Endodermal cell (in vitro differentiated cells): ENCODE results near the gene KCNAB2. TPM values are rescaled to one million over a fixed set of nuclear protein-coding genes. Genes with fewer than 3 reads are reported as not detected.

Experiments
- DNase-seq: peaks from one replicate; pipeline ENCODE4 v3.0.0-alpha.2; 2017
- H3K27ac ChIP-seq: 2 replicates; pipeline ENCODE4 v1.5.1; 2013; ENCODE audit warnings: mild to moderate bottlenecking, low read depth, low read length, moderate library complexity
- H3K27me3 ChIP-seq: 2 replicates; pipeline ENCODE4 v1.6.1; 2013; ENCODE audit warnings: mild to moderate bottlenecking, low read length, moderate library complexity; ENCODE audit not compliant: insufficient read depth, control insufficient read depth, poor library complexity, severe bottlenecking
- H3K36me3 ChIP-seq: 2 replicates; pipeline ENCODE4 v1.7.0; 2013; ENCODE audit warnings: mild to moderate bottlenecking, low read length, moderate library complexity; ENCODE audit not compliant: control insufficient read depth, insufficient read depth
- H3K4me1 ChIP-seq: one replicate; pipeline ENCODE4 v1.7.0; 2013; ENCODE audit warnings: low read length; ENCODE audit not compliant: control insufficient read depth, insufficient read depth
- H3K4me3 ChIP-seq: 2 replicates; pipeline ENCODE4 v1.5.1; 2013; ENCODE audit warnings: mild to moderate bottlenecking, low read length, moderate library complexity
- H3K9ac ChIP-seq: 2 replicates; pipeline ENCODE4 v1.6.1; 2013; ENCODE audit warnings: mild to moderate bottlenecking, low read length, moderate library complexity; ENCODE audit not compliant: poor library complexity, severe bottlenecking; ENCODE audit errors: extremely low read depth
- H3K9me3 ChIP-seq: 2 replicates; pipeline ENCODE4 v1.6.1; 2013; ENCODE audit warnings: mild to moderate bottlenecking, low read length, moderate library complexity; ENCODE audit not compliant: control insufficient read depth
- H3K27ac Mint-ChIP-seq: 2 replicates; pipeline ENCODE4 v1.8.0; 2020; ENCODE audit warnings: mixed read lengths
- H3K27me3 Mint-ChIP-seq: 2 replicates; pipeline ENCODE4 v1.8.0; 2021; ENCODE audit warnings: mild to moderate bottlenecking, mixed read lengths; ENCODE audit not compliant: insufficient read depth
- H3K36me3 Mint-ChIP-seq: 2 replicates; pipeline ENCODE4 v1.8.0; 2020; ENCODE audit warnings: low read depth, mixed read lengths
- H3K4me1 Mint-ChIP-seq: 2 replicates; pipeline ENCODE4 v1.8.0; 2020; ENCODE audit warnings: mixed read lengths
- H3K4me3 Mint-ChIP-seq: 2 replicates; pipeline ENCODE4 v1.8.0; 2020; ENCODE audit warnings: mild to moderate bottlenecking, moderate library complexity, mixed read lengths
- H3K9me3 Mint-ChIP-seq: 2 replicates; pipeline ENCODE4 v1.8.0; 2020; ENCODE audit warnings: mild to moderate bottlenecking, mixed read lengths
- CTCF ChIP-seq: fragments of 200-600 bp; sonication (generic); conservative IDR thresholded peaks from 2 replicates; pipeline ENCODE4 v1.5.0; 2021; ENCODE audit warnings: antibody characterized with exemption, mild to moderate bottlenecking
- WGBS, 2 experiments: methylation state at CpG; one replicate each; pipeline versions ENCODE4 v1.1.5 to v1.1.7; 2013; ENCODE audit warnings: missing lambda C conversion rate in 2 of 2, mixed read lengths in 1 of 2; ENCODE audit not compliant: insufficient coverage in 1 of 2, insufficient read length in 1 of 2; 5-methylcytosine and 5-hydroxymethylcytosine counted together
- total RNA-seq, 2 donors: library from RNA; stranded (reverse); fragmentation: NEBNext Ultra II Directional in 1 of 2; extraction: Animal tissue kit (Norgen Biotek cat#: 25700) in 1 of 2; gene quantifications; 2 replicates in 1 of 2; 3 replicates in 1 of 2; pipeline ENCODE4 v1.2.1, GENCODE V29; 2021

The KCNAB2 gene
- total RNA-seq, 2 donors from 2014 or later: 14.9 to 22.9 TPM

- no peaks in the 10 kb centered on the region for H3K4me1 ChIP-seq
- H3K4me1 Mint-ChIP-seq: no peaks in the 10 kb centered on the region
- no peak overlapping the region for H3K4me3 Mint-ChIP-seq
- H3K36me3 ChIP-seq: no peaks in the 10 kb centered on the region
- no peak overlapping the region for H3K9ac ChIP-seq
- H3K4me3 ChIP-seq: no peak overlapping the region
- no peak for DNase-seq
- H3K27ac Mint-ChIP-seq: no peak overlapping the region
- no peaks in the 10 kb centered on the region for H3K36me3 Mint-ChIP-seq
- no peaks in the 10 kb centered on the region for H3K27me3 Mint-ChIP-seq
- no peak overlapping the region for H3K27ac ChIP-seq
- no peaks in the 10 kb centered on the region for H3K9me3 Mint-ChIP-seq
- 92 to 98% methylated on average over 14 to 19 of the region's 19 CpGs for WGBS, 2 experiments
- TF ChIP-seq CTCF: no peak
- H3K9me3 ChIP-seq: no peaks in the 10 kb centered on the region
- H3K27me3 ChIP-seq: no peaks in the 10 kb centered on the region
Observed at GRCh38 chr1:6011161-6011945, 34.3 kb upstream of the KCNAB2 start.

- no peaks in the 10 kb centered on the region for H3K36me3 ChIP-seq
- no peaks in the 10 kb centered on the region for H3K27me3 ChIP-seq
- no peak overlapping the region for H3K4me3 ChIP-seq
- H3K9ac ChIP-seq: no peak overlapping the region
- WGBS, 2 experiments: 89 to 100% methylated on average over 2 to 3 of the region's 3 CpGs
- no peak for DNase-seq
- Mint-ChIP-seq H3K9me3 (no peaks in the 10 kb centered on the region), H3K27me3 (no peaks in the 10 kb centered on the region), H3K36me3 (no peaks in the 10 kb centered on the region), H3K4me3 (no peak overlapping the region), H3K27ac (no peak overlapping the region), H3K4me1 (no peaks in the 10 kb centered on the region)
- no peaks in the 10 kb centered on the region for H3K9me3 ChIP-seq
- no peak for TF ChIP-seq CTCF
- no peak overlapping the region for H3K27ac ChIP-seq
- no peaks in the 10 kb centered on the region for H3K4me1 ChIP-seq
Observed at GRCh38 chr1:6011946-6012258, 33.8 kb upstream of the KCNAB2 start.

GRCh38 chr1:6012529-6013318, 33.0 kb upstream of the KCNAB2 start:
- Histone ChIP-seq H3K4me1 (no peaks in the 10 kb centered on the region), H3K27me3 (no peaks in the 10 kb centered on the region), H3K4me3 (no peak overlapping the region), H3K27ac (no peak overlapping the region), H3K36me3 (no peaks in the 10 kb centered on the region), H3K9ac (no peak overlapping the region), H3K9me3 (no peaks in the 10 kb centered on the region)
- H3K4me1 Mint-ChIP-seq: no peaks in the 10 kb centered on the region
- DNase-seq: no peak
- H3K36me3 Mint-ChIP-seq: no peaks in the 10 kb centered on the region
- no peak for TF ChIP-seq CTCF
- WGBS, 2 experiments: 87 to 89% methylated on average over 15 to 17 of the region's 17 CpGs
- no peak overlapping the region for H3K4me3 Mint-ChIP-seq
- H3K9me3 Mint-ChIP-seq: no peaks in the 10 kb centered on the region
- H3K27me3 Mint-ChIP-seq: no peaks in the 10 kb centered on the region
- H3K27ac Mint-ChIP-seq: no peak overlapping the region
